Stimulated activated CD8-positive, alpha-beta memory T cell treated with anti-CD3 and anti-CD28 coated beads, Interleukin-12 subunit alpha, Interleukin-12 subunit beta, amount 100 ng/mL, for 24 hours (primary cell): ENCODE data around the gene IQCF5.
"Not testable (repeated sequence)": the region's sequence is repeated elsewhere in the genome, so short reads cannot be mapped to it uniquely, and the experiment has no call there.

Source experiments
- DNase-seq: peaks from one replicate; pipeline ENCODE4 v3.0.0-alpha.2; 2020; ENCODE audit errors: extremely low read depth

Gene IQCF5

GRCh38 chr3:51875501-51875900 lies at the start of gene IQCF5:
Gene IQCF5 (minus strand): TSS chr3:51875601. CDS start chr3:51875531, 70 bp downstream.
- no peak for DNase-seq

GRCh38 chr3:51921081-51921578 lies 45.7 kb upstream of the IQCF5 start:
- no peak for DNase-seq

- no peak for DNase-seq
Measured at GRCh38 chr3:51916418-51916817, 41.0 kb upstream of the IQCF5 start.

GRCh38 chr3:51908026-51908425 lies 32.6 kb upstream of the IQCF5 start:
- DNase-seq = no peak

GRCh38 chr3:51904034-51904823 lies 28.8 kb upstream of the IQCF5 start:
- no peak for DNase-seq

GRCh38 chr3:51902361-51902760 lies 27.0 kb upstream of the IQCF5 start:
- DNase-seq = not testable (repeated sequence)

GRCh38 chr3:51900043-51900442 lies 24.6 kb upstream of the IQCF5 start:
- DNase-seq = not testable (repeated sequence)

- no peak for DNase-seq
Measured at GRCh38 chr3:51897391-51897790, 22.0 kb upstream of the IQCF5 start.

- no peak for DNase-seq
Measured at GRCh38 chr3:51896607-51897305, 21.4 kb upstream of the IQCF5 start.

- no peak for DNase-seq
Measured at GRCh38 chr3:51894939-51895338, 19.5 kb upstream of the IQCF5 start.

- DNase-seq = no peak
Measured at GRCh38 chr3:51894391-51894790, 19.0 kb upstream of the IQCF5 start.

GRCh38 chr3:51891242-51892039 lies 16.0 kb upstream of the IQCF5 start:
- no peak for DNase-seq

GRCh38 chr3:51888463-51889105 lies 13.2 kb upstream of the IQCF5 start:
- DNase-seq = no peak

GRCh38 chr3:51887620-51888019 lies 12.2 kb upstream of the IQCF5 start:
- no peak for DNase-seq

GRCh38 chr3:51886447-51886846 lies 11.0 kb upstream of the IQCF5 start:
- DNase-seq = no peak

- DNase-seq = no peak
Measured at GRCh38 chr3:51879937-51880336, 4.5 kb upstream of the IQCF5 start.

GRCh38 chr3:51876186-51876585 lies 785 bp upstream of the IQCF5 start:
- no peak for DNase-seq

GRCh38 chr3:51874889-51875288 lies 512 bp downstream of the IQCF5 start:
- DNase-seq = no peak

GRCh38 chr3:51874411-51874810 lies 990 bp downstream of the IQCF5 start:
- DNase-seq = no peak

GRCh38 chr3:51873876-51874275 lies 1.5 kb downstream of the IQCF5 start:
- no peak for DNase-seq

GRCh38 chr3:51873253-51873766 lies 2.1 kb downstream of the IQCF5 start:
- DNase-seq = no peak
